ENCODE results near the gene SLC38A6.
"Not testable (repeated sequence)": the region's sequence is repeated elsewhere in the genome, so short reads cannot be mapped to it uniquely, and the experiment has no call there.

SLC38A6 gene

DNA sequence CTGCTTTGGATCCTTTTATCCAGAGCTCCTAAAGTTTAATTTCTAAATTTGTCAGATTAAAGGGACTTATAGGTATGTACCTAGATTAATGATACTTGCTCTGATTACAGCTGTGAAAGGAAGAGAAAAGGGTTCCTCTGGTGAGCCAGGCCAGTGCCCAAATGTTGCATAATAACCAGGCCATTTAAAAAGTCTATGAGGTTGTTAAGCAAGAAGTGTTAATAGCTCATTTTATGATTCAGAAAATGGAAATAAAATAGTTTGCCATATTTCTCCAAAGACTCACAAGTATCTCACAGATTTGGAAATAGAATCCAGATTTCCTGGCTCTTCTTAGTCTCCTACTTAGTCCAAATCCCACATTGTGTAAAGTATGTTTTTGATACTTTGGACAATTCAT is 67.6 kb downstream of the SLC38A6 start:
- DNase-seq (ENCODE audit: extremely low read depth in 1 of 2, low read depth in 1 of 2) = no peak

DNA sequence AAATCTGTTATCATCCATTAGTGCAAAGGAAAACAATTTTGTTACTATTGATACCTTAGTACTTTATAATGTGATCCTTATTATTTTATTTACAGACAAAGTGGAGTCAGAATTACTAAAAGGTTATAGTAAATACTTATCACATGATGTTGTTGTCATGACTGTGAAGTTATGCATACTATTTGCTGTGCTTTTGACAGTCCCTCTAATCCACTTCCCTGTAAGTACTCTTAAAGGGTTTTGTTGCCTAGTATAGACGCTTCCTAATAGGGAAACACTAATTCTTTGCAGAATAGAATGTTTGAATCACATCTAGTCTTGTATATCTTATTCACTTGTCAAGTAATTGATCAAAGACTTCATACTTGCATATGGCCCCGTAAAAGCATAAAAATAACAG is 69.4 kb downstream of the SLC38A6 start:
- no peak for DNase-seq (ENCODE audit: extremely low read depth in 1 of 2, low read depth in 1 of 2)

DNA sequence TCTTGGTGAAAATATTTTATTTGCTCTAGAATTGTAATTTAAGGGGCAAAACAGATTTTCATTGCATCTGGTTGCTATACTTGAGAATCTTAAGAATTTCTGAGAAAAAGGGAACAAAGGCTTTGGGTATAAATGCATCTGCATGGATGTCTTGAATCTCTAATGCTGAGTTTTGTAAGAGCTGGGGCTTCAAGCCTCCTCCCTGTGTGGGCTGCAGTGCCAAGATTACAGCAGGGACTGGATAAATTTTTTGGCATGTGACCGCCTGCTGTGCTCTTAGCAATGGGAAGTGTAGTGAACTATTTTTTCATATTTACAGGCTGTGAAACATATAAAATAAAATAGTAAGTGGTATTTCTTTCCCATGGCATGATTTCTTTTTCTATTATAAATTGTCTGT is 70.0 kb downstream of the SLC38A6 start:
- no peak for DNase-seq (ENCODE audit: extremely low read depth in 1 of 2, low read depth in 1 of 2)

DNA sequence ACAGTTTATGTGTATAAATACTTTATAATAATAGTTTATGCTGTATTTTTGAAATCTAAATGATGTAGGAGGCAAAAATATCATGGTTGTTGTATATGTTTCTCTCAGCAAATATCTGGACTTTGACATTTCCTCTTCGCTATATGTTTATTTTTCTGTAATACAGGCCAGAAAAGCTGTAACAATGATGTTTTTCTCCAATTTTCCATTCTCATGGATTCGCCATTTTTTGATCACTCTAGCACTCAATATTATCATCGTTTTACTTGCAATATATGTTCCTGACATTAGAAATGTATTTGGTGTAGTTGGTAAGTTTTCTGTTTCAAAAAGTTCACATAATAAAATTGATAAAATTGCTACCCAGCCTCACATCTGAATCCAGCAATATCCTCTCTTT is 70.6 kb downstream of the SLC38A6 start:
- DNase-seq (ENCODE audit: extremely low read depth in 1 of 2, low read depth in 1 of 2) = no peak

DNA sequence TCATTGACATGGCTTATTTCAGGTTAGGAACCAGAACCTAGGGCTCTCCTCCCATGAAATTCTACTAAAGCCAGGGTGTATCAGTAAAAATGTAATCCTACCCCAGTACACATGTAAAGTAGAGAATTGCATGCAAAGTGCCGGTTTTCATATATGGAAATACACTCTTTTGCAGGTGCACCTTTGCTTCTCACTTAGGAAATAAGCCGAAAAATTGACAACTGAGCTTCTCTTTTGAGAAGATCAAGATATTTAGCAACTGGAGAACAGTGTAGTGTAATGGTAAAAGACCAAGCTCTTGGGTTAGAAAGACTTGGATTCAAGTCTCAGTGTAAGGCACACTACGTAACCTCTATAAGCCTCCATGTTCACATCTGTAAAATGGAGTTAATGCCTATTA is 82.4 kb downstream of the SLC38A6 start:
- no peak for DNase-seq (ENCODE audit: extremely low read depth in 1 of 2, low read depth in 1 of 2)

DNA sequence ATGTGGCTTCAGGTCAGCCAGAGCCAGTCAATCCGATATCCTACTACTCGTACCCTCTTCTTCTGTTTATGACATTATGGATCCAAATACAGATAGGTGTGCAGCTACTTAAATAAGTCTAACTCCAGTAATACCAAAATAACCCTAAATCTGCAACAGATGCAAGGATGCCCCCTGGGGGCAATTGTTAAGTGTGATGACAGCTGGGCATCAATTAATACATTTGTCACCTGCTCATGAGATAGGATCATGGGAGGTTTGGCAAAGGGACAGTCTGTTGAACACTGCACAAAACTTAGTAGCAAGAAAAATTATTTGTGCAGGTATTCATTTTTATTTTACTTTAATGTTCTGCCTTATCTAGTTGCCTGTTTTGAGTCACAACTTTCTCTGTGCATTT is 83.2 kb downstream of the SLC38A6 start:
- DNase-seq (ENCODE audit: extremely low read depth in 1 of 2, low read depth in 1 of 2) = no peak

DNA sequence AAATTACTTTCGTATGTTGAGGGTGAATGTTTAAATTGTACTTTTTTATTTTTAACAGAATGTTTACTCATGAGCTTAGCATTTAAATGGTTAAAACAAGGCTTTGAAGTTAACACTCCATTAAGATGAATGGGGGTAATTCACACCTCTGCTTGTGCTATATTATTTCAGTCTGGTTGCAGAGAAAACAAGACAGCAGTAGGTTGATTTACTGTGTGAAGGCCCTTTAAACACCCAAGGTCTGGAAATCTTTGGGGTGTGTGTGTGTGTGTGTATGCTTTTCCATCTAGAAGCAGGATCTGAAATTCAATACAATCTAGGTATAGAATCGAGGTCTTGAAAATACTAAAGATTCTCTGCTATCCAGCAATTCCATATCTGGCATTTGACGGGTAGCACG is 83.8 kb downstream of the SLC38A6 start:
- no peak for DNase-seq (ENCODE audit: extremely low read depth in 1 of 2, low read depth in 1 of 2)

DNA sequence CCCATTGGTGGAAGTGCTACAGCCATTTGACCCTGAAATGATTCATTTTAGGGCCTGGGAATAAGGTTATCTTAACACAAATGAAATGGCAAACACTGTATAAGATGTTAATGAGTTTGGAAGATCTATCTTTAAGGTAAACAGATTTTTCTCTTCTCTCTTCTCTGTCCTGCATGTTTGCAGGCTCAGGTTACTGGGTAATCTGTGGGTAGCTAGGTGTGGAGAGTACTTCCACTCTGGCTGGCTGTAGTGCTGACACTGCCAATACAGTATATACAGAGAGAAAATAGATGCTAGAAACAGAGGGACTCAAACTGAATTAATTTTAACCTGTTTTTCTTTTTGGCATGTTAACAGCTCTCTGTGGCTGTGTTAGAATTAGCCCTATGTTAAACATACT is 84.6 kb downstream of the SLC38A6 start:
- DNase-seq (ENCODE audit: extremely low read depth in 1 of 2, low read depth in 1 of 2) = no peak

DNA sequence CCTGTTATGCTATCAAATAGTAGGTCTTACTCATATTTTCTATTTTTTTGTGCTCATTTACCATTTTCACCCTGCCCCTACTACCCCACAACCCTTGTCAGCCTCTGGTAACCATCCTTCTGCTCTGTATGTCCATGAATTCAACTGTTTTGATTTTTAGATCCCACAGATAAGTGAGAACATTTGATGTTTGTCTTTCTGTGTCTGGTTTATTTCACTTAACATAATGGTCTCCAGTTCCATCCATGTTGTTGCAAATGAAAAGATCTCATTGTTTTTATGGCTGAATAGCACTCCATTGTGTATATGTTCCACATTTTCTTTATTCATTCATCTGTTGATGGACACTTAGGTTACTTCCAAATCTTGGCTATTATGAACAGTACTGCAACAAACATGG is 91.4 kb downstream of the SLC38A6 start:
- DNase-seq (ENCODE audit: extremely low read depth in 1 of 2, low read depth in 1 of 2) = not testable (repeated sequence)

DNA sequence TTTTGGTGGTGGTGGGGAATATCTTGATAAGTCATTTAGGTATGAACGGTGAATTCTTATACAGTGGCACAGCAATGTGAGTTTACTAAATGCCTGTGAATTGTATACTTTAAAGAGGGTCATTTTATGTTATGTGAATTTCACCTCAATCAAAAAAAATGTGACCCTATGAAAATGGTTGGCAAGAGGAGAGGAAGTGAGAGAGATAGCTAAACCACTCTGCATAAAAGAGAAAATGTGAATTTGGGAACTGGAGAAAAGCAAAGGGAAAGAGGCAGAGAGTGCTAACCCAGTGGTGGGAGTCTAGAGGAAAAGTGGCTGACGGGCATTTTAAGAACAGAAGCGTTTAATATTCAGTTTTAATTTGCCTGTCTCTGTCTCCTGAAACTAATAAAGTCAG is 93.8 kb downstream of the SLC38A6 start:
- DNase-seq (ENCODE audit: extremely low read depth in 1 of 2, low read depth in 1 of 2) = no peak

DNA sequence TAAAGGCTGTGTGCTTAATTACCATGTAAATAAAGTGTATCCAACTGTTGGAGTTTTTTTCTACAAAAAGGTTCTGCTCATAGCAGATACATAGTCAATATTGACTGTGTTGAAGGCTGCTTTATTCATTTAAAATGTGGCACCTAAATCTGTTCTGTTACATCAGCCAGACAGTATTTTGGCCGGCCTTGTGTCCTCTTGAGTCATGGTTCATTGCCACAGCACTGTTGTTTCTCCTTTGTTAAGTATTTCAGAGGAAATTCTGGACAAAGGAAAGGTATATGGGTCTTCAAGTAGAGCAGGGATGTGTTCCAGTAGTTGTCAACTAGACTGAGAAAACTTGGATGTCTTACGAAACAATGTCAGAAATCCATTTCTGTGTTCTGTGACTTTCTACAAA is 95.5 kb downstream of the SLC38A6 start:
- no peak for DNase-seq (ENCODE audit: extremely low read depth in 1 of 2, low read depth in 1 of 2)

GRCh38 chr14:61077437-61077836 is 96.4 kb downstream of the SLC38A6 start:
- no peak for DNase-seq (ENCODE audit: extremely low read depth in 1 of 2, low read depth in 1 of 2)

GRCh38 chr14:61077951-61078720 is 97.1 kb downstream of the SLC38A6 start:
- DNase-seq (ENCODE audit: extremely low read depth in 1 of 2, low read depth in 1 of 2) = no peak

GRCh38 chr14:61080591-61081010 is 99.6 kb downstream of the SLC38A6 start:
- DNase-seq (ENCODE audit: extremely low read depth in 1 of 2, low read depth in 1 of 2) = no peak

- no peak for DNase-seq (ENCODE audit: extremely low read depth in 1 of 2, low read depth in 1 of 2)
These were observed 107.0 kb downstream of the SLC38A6 start for GRCh38 chr14:61088081-61088480.

DNA sequence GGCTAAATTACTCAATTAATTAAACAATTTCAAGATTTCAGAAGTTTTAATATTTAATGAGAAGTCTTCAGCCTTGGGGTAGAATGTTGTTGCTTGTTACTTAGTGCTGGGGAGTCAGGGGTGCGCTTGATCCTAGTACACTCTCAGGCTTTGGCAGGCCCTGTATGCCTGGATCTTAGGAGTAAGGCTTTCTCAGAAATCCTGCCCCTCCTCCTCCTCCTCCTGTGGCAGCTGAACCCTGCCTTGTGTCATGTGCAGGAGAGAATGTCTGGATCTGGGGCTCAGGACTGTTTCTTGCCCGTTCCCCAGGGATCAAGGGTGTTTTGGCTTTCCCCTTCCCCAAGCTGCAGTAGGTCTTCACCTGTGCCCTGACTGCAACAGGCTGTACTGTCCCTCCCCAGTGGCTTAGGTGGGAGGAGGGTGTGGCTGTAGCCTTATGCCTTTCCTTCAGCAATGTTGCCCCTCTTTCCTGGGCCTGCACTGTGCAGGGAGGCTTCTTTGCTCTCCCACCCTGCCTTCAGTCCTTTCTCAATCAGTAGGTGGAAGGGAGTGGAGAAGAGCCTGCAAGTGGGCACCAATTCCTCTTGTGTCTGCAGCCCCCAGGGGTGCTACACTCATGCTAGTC is 108.2 kb downstream of the SLC38A6 start:
- DNase-seq (ENCODE audit: extremely low read depth in 1 of 2, low read depth in 1 of 2) = no peak

DNA sequence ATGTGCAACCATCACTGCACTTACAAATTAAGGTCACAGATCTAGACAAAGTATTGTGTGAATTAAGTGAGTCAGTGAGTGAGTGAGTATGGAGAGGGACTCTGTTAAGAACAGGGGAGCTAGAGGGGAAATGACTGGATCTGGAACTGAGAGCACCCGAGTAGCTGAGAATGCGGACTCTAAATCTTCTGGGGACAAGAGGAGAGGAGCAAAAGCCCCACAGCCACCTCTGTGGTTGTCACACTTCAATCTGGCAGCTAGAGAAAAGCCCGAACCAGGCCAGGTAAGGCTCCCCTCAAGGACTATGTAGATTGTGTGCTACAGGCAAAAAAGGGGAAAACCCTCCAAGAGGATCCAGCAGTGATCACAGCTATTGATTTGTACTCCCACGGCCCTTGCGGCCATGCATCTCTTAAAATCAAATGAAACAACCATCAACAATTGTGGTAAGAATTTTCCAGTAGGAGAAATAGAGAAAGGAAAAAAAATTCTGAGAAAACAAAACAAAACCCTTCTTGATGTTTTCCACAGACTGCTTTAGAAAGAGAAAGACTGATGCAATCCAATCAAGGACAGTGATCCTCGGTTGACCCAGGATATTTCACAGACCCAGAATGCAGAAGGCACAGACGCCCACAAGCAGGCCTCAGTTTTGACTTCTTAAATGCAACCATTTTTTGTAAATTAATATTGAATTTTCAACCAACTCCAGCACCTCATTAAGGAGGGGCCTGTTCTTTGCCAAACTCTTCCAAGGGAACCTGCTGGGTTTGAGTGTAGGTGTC is 109.6 kb downstream of the SLC38A6 start:
- no peak for DNase-seq (ENCODE audit: extremely low read depth in 1 of 2, low read depth in 1 of 2)

DNA sequence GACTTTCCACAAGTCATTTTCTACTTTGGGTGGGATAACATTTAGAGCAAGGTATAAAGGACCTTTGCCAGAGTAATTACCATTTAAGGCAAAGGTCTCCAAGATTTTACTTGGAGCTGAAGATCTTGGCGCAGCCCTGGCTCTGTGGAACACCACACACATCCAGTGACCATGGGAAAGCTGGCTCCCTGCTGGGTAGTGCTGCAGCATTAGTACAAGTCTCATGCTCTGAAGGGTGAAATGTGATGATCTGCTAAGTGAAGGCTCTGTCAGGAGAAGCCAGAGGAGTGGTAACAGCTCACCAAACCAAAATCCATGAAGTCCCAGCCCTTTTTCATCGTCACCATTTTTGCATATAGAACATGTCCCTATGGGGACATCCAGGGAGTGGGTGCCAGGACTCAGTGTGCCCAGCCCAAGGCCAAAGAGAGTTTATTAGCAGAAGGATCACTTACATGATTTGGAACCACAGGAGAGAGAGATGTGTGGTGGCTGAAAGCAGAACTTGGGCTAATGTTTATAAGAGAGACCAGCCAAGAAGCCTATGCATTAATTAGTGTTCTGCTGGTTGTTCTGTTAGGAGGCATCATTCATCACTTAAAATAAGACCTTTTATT is 110.7 kb downstream of the SLC38A6 start:
- no peak for DNase-seq (ENCODE audit: extremely low read depth in 1 of 2, low read depth in 1 of 2)

GRCh38 chr14:61098096-61098495 is 117.1 kb downstream of the SLC38A6 start:
- not testable (repeated sequence) for DNase-seq (ENCODE audit: extremely low read depth in 1 of 2, low read depth in 1 of 2)

GRCh38 chr14:61098721-61099120 is 117.7 kb downstream of the SLC38A6 start:
- no peak for DNase-seq (ENCODE audit: extremely low read depth in 1 of 2, low read depth in 1 of 2)

DNA sequence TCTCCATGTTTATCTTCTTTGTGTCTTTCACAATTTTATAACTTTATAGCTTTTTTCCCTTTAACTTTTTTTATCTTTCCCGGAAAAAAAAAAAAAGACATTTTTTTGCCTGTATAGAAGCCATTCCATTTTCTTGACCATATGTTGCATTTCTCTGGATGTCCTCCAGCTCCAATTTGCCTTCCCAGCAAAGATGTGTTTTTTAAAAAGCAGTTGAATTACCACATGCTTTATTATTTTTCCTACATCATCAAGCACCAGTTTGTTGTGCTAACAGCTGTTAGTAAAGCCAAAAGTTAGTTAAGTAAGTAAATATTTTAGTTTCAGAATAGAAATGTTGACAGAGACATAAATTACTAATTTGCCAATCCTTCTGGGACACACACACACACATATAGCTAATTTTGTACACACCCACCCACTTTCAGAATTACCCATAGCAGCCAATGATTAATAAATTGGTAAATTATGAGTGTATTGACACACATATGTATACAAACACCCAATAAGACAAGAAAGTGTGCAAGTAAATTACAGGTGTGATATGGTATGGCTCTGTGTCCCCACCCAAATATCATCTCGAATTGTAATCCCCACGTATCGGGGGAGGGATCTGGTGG is 118.3 kb downstream of the SLC38A6 start:
- no peak for DNase-seq (ENCODE audit: extremely low read depth in 1 of 2, low read depth in 1 of 2)

All from activated CD8-positive, alpha-beta memory T cell treated with anti-CD3 and anti-CD28 coated beads for 1 hour (primary cell).